ENCODE measurements around the gene PCGF3.

PCGF3 gene

GRCh38 chr4:739569-739968 is 33.9 kb downstream of the PCGF3 start:
- no peak for TF ChIP-seq JUND (IDR thresholded peaks at IDR 0.05; ENCODE audit: low read depth)
- in situ Hi-C loops (cut with HindIII; ENCODE audit: low pct_unique_long_range_greater_than_20kb, low sequenced_read_pairs) = no loop called here
- no peak for DNase-seq (ENCODE audit: low read depth in 1 of 2, low spot score in 1 of 2)

- no peak for DNase-seq (ENCODE audit: low read depth in 1 of 2, low spot score in 1 of 2)
- TF ChIP-seq JUND (IDR thresholded peaks at IDR 0.05; ENCODE audit: low read depth) = no peak
- in situ Hi-C loops (cut with HindIII; ENCODE audit: low pct_unique_long_range_greater_than_20kb, low sequenced_read_pairs) = no loop called here
Measured at GRCh38 chr4:740011-740410, 34.4 kb downstream of the PCGF3 start.

GRCh38 chr4:740656-741282 is 35.1 kb downstream of the PCGF3 start:
- no peak for TF ChIP-seq JUND (IDR thresholded peaks at IDR 0.05; ENCODE audit: low read depth)
- DNase-seq (ENCODE audit: low read depth in 1 of 2, low spot score in 1 of 2) = no peak
- in situ Hi-C loops (cut with HindIII; ENCODE audit: low pct_unique_long_range_greater_than_20kb, low sequenced_read_pairs) = no loop called here

GRCh38 chr4:742096-742741 is 36.6 kb downstream of the PCGF3 start:
- DNase-seq (ENCODE audit: low read depth in 1 of 2, low spot score in 1 of 2) = no peak
- TF ChIP-seq JUND (IDR thresholded peaks at IDR 0.05; ENCODE audit: low read depth) = no peak
- in situ Hi-C loops (cut with HindIII; ENCODE audit: low pct_unique_long_range_greater_than_20kb, low sequenced_read_pairs) = no loop called here

DNA sequence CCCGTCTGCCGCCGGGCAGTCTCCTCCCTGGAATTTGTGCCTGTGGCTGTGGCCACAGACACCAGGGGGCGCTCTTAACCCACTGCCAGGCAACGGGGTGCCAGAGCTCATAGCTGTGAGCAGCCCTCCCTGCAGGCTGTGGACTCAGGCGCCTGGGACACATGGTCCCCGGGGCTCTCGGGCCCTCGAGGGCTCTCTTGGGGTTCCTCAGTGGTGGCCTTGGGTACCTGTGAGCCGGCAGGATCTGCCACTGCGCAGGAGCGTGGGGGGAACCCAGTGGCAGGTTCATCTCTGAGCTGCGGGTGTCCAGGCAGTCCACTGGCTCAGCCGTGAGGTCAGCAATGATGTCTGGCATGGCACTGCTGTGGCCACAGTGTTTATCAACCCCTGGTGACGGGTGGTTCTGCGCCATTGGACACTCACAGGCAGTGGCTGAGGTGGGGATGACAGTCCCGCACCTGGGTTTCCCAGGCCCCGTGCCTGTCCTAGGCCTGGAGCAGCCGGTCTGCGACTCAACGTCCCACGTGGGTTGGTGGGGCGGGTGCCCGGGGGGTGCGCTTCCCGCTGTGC is 37.2 kb downstream of the PCGF3 start:
- in situ Hi-C loops (cut with HindIII; ENCODE audit: low pct_unique_long_range_greater_than_20kb, low sequenced_read_pairs) = no loop called here
- TF ChIP-seq JUND (IDR thresholded peaks at IDR 0.05; ENCODE audit: low read depth) = no peak
- peak; percentile 76 to 91 for DNase-seq (ENCODE audit: low read depth in 1 of 2, low spot score in 1 of 2)

- TF ChIP-seq JUND (IDR thresholded peaks at IDR 0.05; ENCODE audit: low read depth) = no peak
- in situ Hi-C loops (cut with HindIII; ENCODE audit: low pct_unique_long_range_greater_than_20kb, low sequenced_read_pairs) = no loop called here
- no peak for DNase-seq (ENCODE audit: low read depth in 1 of 2, low spot score in 1 of 2)
Measured at GRCh38 chr4:743463-744211, 38.0 kb downstream of the PCGF3 start.

GRCh38 chr4:744212-744841 is 38.7 kb downstream of the PCGF3 start:
- no peak for TF ChIP-seq JUND (IDR thresholded peaks at IDR 0.05; ENCODE audit: low read depth)
- in situ Hi-C loops (cut with HindIII; ENCODE audit: low pct_unique_long_range_greater_than_20kb, low sequenced_read_pairs) = no loop called here
- no peak for DNase-seq (ENCODE audit: low read depth in 1 of 2, low spot score in 1 of 2)

- no peak for TF ChIP-seq JUND (IDR thresholded peaks at IDR 0.05; ENCODE audit: low read depth)
- in situ Hi-C loops (cut with HindIII; ENCODE audit: low pct_unique_long_range_greater_than_20kb, low sequenced_read_pairs) = no loop called here
Measured at GRCh38 chr4:747546-748170, 42.0 kb downstream of the PCGF3 start.

GRCh38 chr4:748461-748860 is 42.8 kb downstream of the PCGF3 start:
- no peak for TF ChIP-seq JUND (IDR thresholded peaks at IDR 0.05; ENCODE audit: low read depth)
- in situ Hi-C loops (cut with HindIII; ENCODE audit: low pct_unique_long_range_greater_than_20kb, low sequenced_read_pairs) = no loop called here
- no peak for DNase-seq (ENCODE audit: low read depth in 1 of 2, low spot score in 1 of 2)

More at GRCh38 chr4:747546-748170, 42.0 kb downstream of the PCGF3 start:
- no peak for DNase-seq (ENCODE audit: low read depth in 1 of 2, low spot score in 1 of 2)

DNA sequence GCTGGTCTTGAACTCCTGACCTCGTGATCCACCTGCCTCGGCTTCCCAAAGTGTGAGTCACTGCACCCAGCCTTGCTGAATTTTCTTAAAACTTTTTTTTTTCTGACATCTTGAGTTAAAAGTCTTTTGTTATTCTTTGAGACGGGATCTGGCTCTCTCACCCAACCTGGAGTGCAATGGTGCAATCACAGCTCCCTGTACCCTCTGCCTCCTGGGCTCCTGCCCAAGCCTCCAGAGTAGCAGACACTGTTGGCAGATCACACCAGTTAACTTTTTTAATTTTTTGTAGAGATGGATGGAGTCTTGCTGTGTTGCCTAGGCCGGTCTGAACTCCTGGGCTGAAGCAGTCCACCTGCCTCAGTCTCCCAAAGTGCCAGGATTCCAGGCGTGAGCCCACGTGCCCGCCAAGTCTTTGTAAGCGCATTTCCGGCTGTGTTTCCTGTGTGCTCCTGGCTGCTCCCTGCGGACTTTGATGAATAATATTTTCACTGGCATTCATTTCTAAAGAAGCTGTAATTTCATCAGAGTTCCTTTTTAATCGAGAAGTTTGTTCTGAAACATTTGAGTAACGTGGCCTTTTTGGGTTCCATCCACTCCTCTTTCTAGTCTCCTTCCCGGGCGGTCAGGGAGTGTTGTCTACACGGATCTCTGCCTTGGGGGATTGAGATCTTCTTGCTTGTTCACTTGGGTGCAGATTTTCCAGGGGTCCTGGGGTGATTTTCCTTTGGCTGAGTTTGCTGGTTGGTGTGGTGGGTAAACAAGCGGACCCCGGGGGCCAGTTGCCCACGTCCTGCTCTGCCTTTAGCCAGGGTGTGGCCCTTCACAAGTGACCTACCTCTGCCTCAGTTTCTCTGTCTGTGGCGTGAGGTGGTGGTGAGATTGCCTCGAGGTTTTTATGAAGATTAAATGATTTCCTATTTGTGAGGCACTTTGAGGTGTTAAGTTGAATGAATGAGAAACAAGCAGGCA is 44.4 kb downstream of the PCGF3 start:
- DNase-seq (ENCODE audit: low read depth in 1 of 2, low spot score in 1 of 2) = no peak
- in situ Hi-C loops (cut with HindIII; ENCODE audit: low pct_unique_long_range_greater_than_20kb, low sequenced_read_pairs) = no loop called here
- no peak for TF ChIP-seq JUND (IDR thresholded peaks at IDR 0.05; ENCODE audit: low read depth)

DNA sequence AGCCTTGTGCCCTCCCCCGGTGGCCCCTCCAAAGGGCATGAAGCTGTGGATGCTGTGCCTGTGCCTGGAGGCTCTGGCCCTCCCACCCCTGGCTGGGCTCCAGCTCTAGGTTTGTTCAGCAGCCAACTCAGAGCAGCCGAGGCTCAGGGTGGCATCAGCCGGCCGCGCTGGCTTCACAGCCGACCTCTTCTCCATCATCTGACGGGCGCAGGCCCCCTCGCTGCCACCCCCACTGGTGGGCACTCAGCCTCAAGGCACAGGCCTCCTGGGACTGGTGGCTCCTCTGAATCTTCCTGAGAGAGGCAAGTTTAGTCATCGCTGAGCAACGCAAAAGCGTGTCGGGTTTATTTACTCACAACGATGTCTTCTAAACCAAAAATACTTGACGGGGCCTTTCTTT is 46.0 kb downstream of the PCGF3 start:
- in situ Hi-C loops (cut with HindIII; ENCODE audit: low pct_unique_long_range_greater_than_20kb, low sequenced_read_pairs) = no loop called here
- DNase-seq (ENCODE audit: low read depth in 1 of 2, low spot score in 1 of 2) = no peak
- TF ChIP-seq JUND (IDR thresholded peaks at IDR 0.05; ENCODE audit: low read depth) = no peak
